ENCODE data around the gene GRIN2D. TPM values are rescaled to one million over a fixed set of nuclear protein-coding genes. Genes with fewer than 3 reads are reported as not detected.

GRIN2D gene
- polyA plus RNA-seq, 3 donors, result 0.13 to 0.29 TPM; not detected in 1

GRCh38 chr19:48396016-48396823 is 2.8 kb downstream of the GRIN2D start:
- Histone ChIP-seq H3K9me3 (replicated peaks in 1 of 2; ENCODE audit: control insufficient read depth in 1 of 2, insufficient read depth in 1 of 2, low read length in 2 of 2) (peaks cover 4 to 15% of the 10 kb centered on the region in 2 donors), H2AFZ (ENCODE audit: insufficient read depth, low read depth, low read length, poor library complexity, severe bottlenecking) (no peak overlapping the region), H3K27ac (ENCODE audit: low read depth in 1 of 2, low read length in 2 of 2) (no peak overlapping the region), H3K9ac (ENCODE audit: insufficient read depth, low read length, poor library complexity, severe bottlenecking) (no peak overlapping the region), H3K4me2 (replicated peaks; ENCODE audit: extremely low read depth, low read length, poor library complexity, severe bottlenecking) (no peak overlapping the region), H4K20me1 (ENCODE audit: insufficient read depth, low read length) (no peaks in the 10 kb centered on the region), H3K27me3 (ENCODE audit: control insufficient read depth in 2 of 2, insufficient read depth in 2 of 2, low read length in 2 of 2) (peaks cover 48 to 59% of the 10 kb centered on the region in 2 donors), H3K79me2 (ENCODE audit: insufficient read depth, low read length) (peaks cover 2% of the 10 kb centered on the region), H3K4me1 (ENCODE audit: control insufficient read depth in 1 of 2, insufficient read depth in 2 of 2, low read length in 2 of 2) (peaks cover 38 to 45% of the 10 kb centered on the region in 2 donors), H3K36me3 (replicated peaks in 1 of 2; ENCODE audit: control insufficient read depth in 1 of 2, insufficient read depth in 2 of 2, low read length in 2 of 2) (no peaks in the 10 kb centered on the region), H3K4me3 (replicated peaks in 1 of 3; ENCODE audit: low read depth in 2 of 3, low read length in 3 of 3) (no peak overlapping the region)
- peaks cover 57 to 69% (median 68%) of the 10 kb centered on the region in 3 donors for H3K27me3 Mint-ChIP-seq (ENCODE audit: low read depth in 3 of 3)
- H3K9me3 Mint-ChIP-seq, result peaks cover 4 to 52% (median 14%) of the 10 kb centered on the region in 7 donors
- no peak for TF ChIP-seq CTCF (IDR thresholded peaks at IDR 0.05)
- H3K4me1 Mint-ChIP-seq, result peaks cover 41% of the 10 kb centered on the region
- intact Hi-C loops (cut with micrococcal nuclease), result loop anchor here in 1 of 2 donors (10.0 kb wide), 1 partner anchor 49 kb away; the partner anchor contains the start of gene GRWD1
- WGBS (ENCODE audit: insufficient coverage), result 57% methylated on average over 20 of the region's 24 CpGs
- H3K4me3 Mint-ChIP-seq, result peak overlapping the region in 1 of 2 donors; percentile 80
- peak overlapping the region in 1 of 7 donors; percentile 80 for H3K27ac Mint-ChIP-seq
- H3K36me3 Mint-ChIP-seq, result peaks cover 0 to 10% of the 10 kb centered on the region in 2 donors
- DNase-seq, result no peak

- Mint-ChIP-seq H3K27ac (no peak overlapping the region), H3K27me3 (ENCODE audit: low read depth in 3 of 3) (peaks cover 57 to 67% (median 66%) of the 10 kb centered on the region in 3 donors)
- intact Hi-C loops (cut with micrococcal nuclease), result loop anchor here in 1 of 2 donors (10.0 kb wide), 1 partner anchor 48 kb away; the partner anchor contains the start of gene GRWD1
These were observed 3.3 kb downstream of the GRIN2D start for GRCh38 chr19:48396824-48397176.

More at GRCh38 chr19:48396824-48397176, 3.3 kb downstream of the GRIN2D start:
- Histone ChIP-seq H3K9ac (ENCODE audit: insufficient read depth, low read length, poor library complexity, severe bottlenecking) (no peak overlapping the region), H3K27ac (ENCODE audit: low read depth in 1 of 2, low read length in 2 of 2) (no peak overlapping the region), H3K4me3 (replicated peaks in 1 of 3; ENCODE audit: low read depth in 2 of 3, low read length in 3 of 3) (no peak overlapping the region), H3K4me1 (ENCODE audit: control insufficient read depth in 1 of 2, insufficient read depth in 2 of 2, low read length in 2 of 2) (peaks cover 35 to 45% of the 10 kb centered on the region in 2 donors), H3K4me2 (replicated peaks; ENCODE audit: extremely low read depth, low read length, poor library complexity, severe bottlenecking) (no peak overlapping the region), H3K9me3 (replicated peaks in 1 of 2; ENCODE audit: control insufficient read depth in 1 of 2, insufficient read depth in 1 of 2, low read length in 2 of 2) (peaks cover 4 to 15% of the 10 kb centered on the region in 2 donors), H3K36me3 (replicated peaks in 1 of 2; ENCODE audit: control insufficient read depth in 1 of 2, insufficient read depth in 2 of 2, low read length in 2 of 2) (no peaks in the 10 kb centered on the region), H4K20me1 (ENCODE audit: insufficient read depth, low read length) (no peaks in the 10 kb centered on the region), H3K79me2 (ENCODE audit: insufficient read depth, low read length) (no peaks in the 10 kb centered on the region), H3K27me3 (ENCODE audit: control insufficient read depth in 2 of 2, insufficient read depth in 2 of 2, low read length in 2 of 2) (peaks cover 48 to 59% of the 10 kb centered on the region in 2 donors), H2AFZ (ENCODE audit: insufficient read depth, low read depth, low read length, poor library complexity, severe bottlenecking) (no peak overlapping the region)
- H3K36me3 Mint-ChIP-seq, result peaks cover 0 to 10% of the 10 kb centered on the region in 2 donors
- H3K9me3 Mint-ChIP-seq, result peaks cover 4 to 51% (median 14%) of the 10 kb centered on the region in 7 donors
- peaks cover 41% of the 10 kb centered on the region for H3K4me1 Mint-ChIP-seq
- H3K4me3 Mint-ChIP-seq, result peak overlapping the region in 1 of 2 donors; percentile 95
- WGBS (ENCODE audit: insufficient coverage), result no CpG with 5 or more reads among the region's 2 CpGs
- no peak for DNase-seq
- TF ChIP-seq CTCF (IDR thresholded peaks at IDR 0.05), result no peak
